GM23248 (cell line): Measurements from ENCODE around the gene CTXN1.

Experiments
- EZH2 ChIP-seq: fragments of 200-600 bp; sonication (generic); IDR thresholded peaks from 2 replicates; pipeline ENCODE4 v1.6.1; 2018; ENCODE audit warnings: antibody characterized with exemption, mild to moderate bottlenecking; ENCODE audit not compliant: insufficient read depth, poor library complexity, severe bottlenecking
- EZH2phosphoT487 ChIP-seq: fragments of 200-600 bp; sonication (generic); IDR thresholded peaks from 2 replicates; pipeline ENCODE4 v1.6.1; 2018; ENCODE audit warnings: antibody characterized with exemption, moderate library complexity, mild to moderate bottlenecking, low read depth; ENCODE audit not compliant: insufficient read depth

GRCh38 chr19:7912144-7912696 lies 13.7 kb downstream of the CTXN1 start:
- TF ChIP-seq EZH2phosphoT487 (no peak), EZH2 (no peak)
